GM19452 (cell line): ENCODE data around the gene YES1.
A peak's percentile ranks its signal among the peaks of the same experiment; 100 is the strongest.
"Not testable (repeated sequence)": the region's sequence is repeated elsewhere in the genome, so short reads cannot be mapped to it uniquely, and the experiment has no call there.

Experiments
- ATAC-seq: cut with Tn5 transposase; IDR thresholded peaks from one replicate; pipeline ENCODE4 v1.9.1; 2021; ENCODE audit not compliant: unreplicated experiment

Gene YES1

GRCh38 chr18:824179-824578, 12.1 kb upstream of the YES1 start:
- ATAC-seq: no peak

GRCh38 chr18:820591-821165, 8.6 kb upstream of the YES1 start:
- no peak for ATAC-seq

GRCh38 chr18:816869-817268, 4.8 kb upstream of the YES1 start:
- no peak for ATAC-seq

- ATAC-seq: no peak
These were observed 4.1 kb upstream of the YES1 start for GRCh38 chr18:816088-816653.

- ATAC-seq: no peak
These were observed 3.3 kb upstream of the YES1 start for GRCh38 chr18:815353-815752.

- no peak for ATAC-seq
These were observed 2.5 kb upstream of the YES1 start for GRCh38 chr18:814300-815084.

GRCh38 chr18:813172-814071, 1.4 kb upstream of the YES1 start:
- no peak for ATAC-seq

- ATAC-seq: peak; percentile 30
These were observed 532 bp upstream of the YES1 start for GRCh38 chr18:812376-813171.

GRCh38 chr18:811182-811891, 705 bp downstream of the YES1 start:
- ATAC-seq: peak; percentile 10

- ATAC-seq: peak; percentile 32
These were observed 1.9 kb downstream of the YES1 start for GRCh38 chr18:809985-810642.

GRCh38 chr18:809228-809627, 2.8 kb downstream of the YES1 start:
- not testable (repeated sequence) for ATAC-seq

- no peak for ATAC-seq
These were observed 3.5 kb downstream of the YES1 start for GRCh38 chr18:808502-808901.

- no peak for ATAC-seq
These were observed 4.0 kb downstream of the YES1 start for GRCh38 chr18:808086-808485.

- peak; percentile 44 for ATAC-seq
These were observed 6.3 kb downstream of the YES1 start for GRCh38 chr18:805755-806110.

- peak; percentile 33 for ATAC-seq
These were observed 6.9 kb downstream of the YES1 start for GRCh38 chr18:805008-805754.

- ATAC-seq: no peak
These were observed 10.9 kb downstream of the YES1 start for GRCh38 chr18:801137-801536.

GRCh38 chr18:799943-800342, 12.1 kb downstream of the YES1 start:
- no peak for ATAC-seq

- not testable (repeated sequence) for ATAC-seq
These were observed 16.7 kb downstream of the YES1 start for GRCh38 chr18:795383-795782.

- no peak for ATAC-seq
These were observed 22.6 kb downstream of the YES1 start for GRCh38 chr18:789397-789796.
